Measurements from ENCODE around the gene KCNN4. TPM values are rescaled to one million over a fixed set of nuclear protein-coding genes. Genes with fewer than 3 reads are reported as not detected.

The KCNN4 gene
- total and polyA plus RNA-seq, 2 of the 13 experiments (the other 11 are each of a cell fraction or from before 2014, with no cell fraction given), result 0.13 to 0.25 TPM

GRCh38 chr19:43826787-43827754 lies 46.3 kb upstream of the KCNN4 start, which contains the start of gene ZNF283 (continued):
- TF ChIP-seq ZHX2 (IDR thresholded peaks at IDR 0.05; ENCODE audit: low read depth) (no peak), ZHX2 (CRISPR knock-in tag; IDR thresholded peaks at IDR 0.05; ENCODE audit: borderline replicate concordance) (no peak), BRCA1 (CRISPR knock-in tag; IDR thresholded peaks at IDR 0.05) (no peak), AHR (CRISPR knock-in tag; IDR thresholded peaks at IDR 0.05) (no peak), CERS6 (CRISPR knock-in tag; IDR thresholded peaks at IDR 0.05) (no peak), TEAD2 (CRISPR knock-in tag; IDR thresholded peaks at IDR 0.05) (no peak), ZNF674 (CRISPR knock-in tag; IDR thresholded peaks at IDR 0.05; ENCODE audit: low read depth) (no peak), ATF4 (CRISPR knock-in tag; IDR thresholded peaks at IDR 0.05) (0 out of 4 replicates have a peak, but pooled peaks of 1 of the 2 experiments have one; percentile 11), ZNF274 (CRISPR knock-in tag; IDR thresholded peaks at IDR 0.05) (peak; percentile 35; the same call in 1 of the 2 replicates), REST (IDR thresholded peaks at IDR 0.05; ENCODE audit: borderline replicate concordance in 1 of 2, low read depth in 1 of 2, low read length in 2 of 2) (no peak), MEIS1 (CRISPR knock-in tag; IDR thresholded peaks at IDR 0.05; ENCODE audit: borderline replicate concordance) (no peak)
